GM12891 (cell line): ENCODE results near the gene CLEC18C. TPM values are rescaled to one million over a fixed set of nuclear protein-coding genes. Genes with fewer than 3 reads are reported as not detected.
"Not testable (repeated sequence)": the region's sequence is repeated elsewhere in the genome, so short reads cannot be mapped to it uniquely, and the experiment has no call there.

Source experiments
- DNase-seq: peaks from one replicate; pipeline ENCODE4 v3.0.0; 2011; ENCODE audit warnings: low spot score; ENCODE audit not compliant: insufficient read length
- FAIRE-seq: peaks from 2 replicates; lab custom pipeline; 2011; peaks lifted over from hg19 to GRCh38; lab: Jason Lieb, UNC
- PAX5 ChIP-seq: IDR thresholded peaks from 2 replicates; pipeline ENCODE4 v1.6.1; 2011; ENCODE audit warnings: low read length, moderate library complexity, mild to moderate bottlenecking; ENCODE audit not compliant: insufficient read depth, severe bottlenecking
- POLR2A ChIP-seq: IDR thresholded peaks from 2 replicates; pipeline ENCODE4 v1.6.1; 2011; ENCODE audit warnings: low read depth, low read length, control low read depth
- POLR2AphosphoS5 ChIP-seq: IDR thresholded peaks from 2 replicates; pipeline ENCODE4 v1.6.1; 2011; ENCODE audit warnings: low read depth, low read length, control low read depth
- POU2F2 ChIP-seq: IDR thresholded peaks from 2 replicates; pipeline ENCODE4 v1.6.1; 2011; ENCODE audit warnings: low read depth, mild to moderate bottlenecking, control low read depth, low read length, moderate library complexity
- SPI1 ChIP-seq: IDR thresholded peaks from 2 replicates; pipeline ENCODE4 v1.6.1; 2011; ENCODE audit warnings: low read depth, low read length, control low read depth
- TAF1 ChIP-seq: IDR thresholded peaks from 2 replicates; pipeline ENCODE4 v1.6.1; 2011; ENCODE audit warnings: low read depth, low read length, control low read depth
- polyA plus RNA-seq: library from polyadenylated mRNA; unstranded; fragments of >200 nt; gene quantifications from one replicate; pipeline ENCODE4 v1.2.1, GENCODE V29; 2012; ENCODE audit warnings: low read depth, missing spikeins, inconsistent platforms; ENCODE audit not compliant: missing spikeins

Gene CLEC18C
- 0.09 TPM for polyA plus RNA-seq

- not testable (repeated sequence) for FAIRE-seq
These were observed at the start of gene CLEC18C for GRCh38 chr16:70173212-70173837. CLEC18C (plus strand) TSS chr16:70173787; CDS start chr16:70174279, 492 bp downstream.

GRCh38 chr16:70123822-70124221 lies 49.8 kb upstream of the CLEC18C start:
- DNase-seq, FAIRE-seq: not testable (repeated sequence)

More at GRCh38 chr16:70173212-70173837, at the start of gene CLEC18C:
- not testable (repeated sequence) for DNase-seq

- not testable (repeated sequence) for FAIRE-seq, DNase-seq
These were observed 47.4 kb upstream of the CLEC18C start for GRCh38 chr16:70126226-70126625.

GRCh38 chr16:70127706-70128105 lies 45.9 kb upstream of the CLEC18C start:
- not testable (repeated sequence) for FAIRE-seq, DNase-seq

GRCh38 chr16:70128844-70129243 lies 44.7 kb upstream of the CLEC18C start:
- not testable (repeated sequence) for FAIRE-seq, DNase-seq

GRCh38 chr16:70135796-70136195 lies 37.8 kb upstream of the CLEC18C start:
- DNase-seq, FAIRE-seq: not testable (repeated sequence)

- not testable (repeated sequence) for FAIRE-seq, DNase-seq
These were observed 37.0 kb upstream of the CLEC18C start for GRCh38 chr16:70136595-70136994.

GRCh38 chr16:70142739-70143138 lies 30.8 kb upstream of the CLEC18C start:
- FAIRE-seq, DNase-seq: not testable (repeated sequence)

GRCh38 chr16:70143231-70143895 lies 30.2 kb upstream of the CLEC18C start:
- FAIRE-seq, DNase-seq: not testable (repeated sequence)

GRCh38 chr16:70147853-70148252 lies 25.7 kb upstream of the CLEC18C start:
- FAIRE-seq, DNase-seq: not testable (repeated sequence)

GRCh38 chr16:70148453-70148852 lies 25.1 kb upstream of the CLEC18C start:
- not testable (repeated sequence) for FAIRE-seq, DNase-seq

GRCh38 chr16:70149296-70149695 lies 24.3 kb upstream of the CLEC18C start:
- not testable (repeated sequence) for DNase-seq, FAIRE-seq

GRCh38 chr16:70151391-70151790 lies 22.2 kb upstream of the CLEC18C start:
- DNase-seq (no peak), FAIRE-seq (no peak)
- TF ChIP-seq POLR2AphosphoS5 (no peak), POLR2A (no peak), POU2F2 (no peak), SPI1 (no peak), PAX5 (no peak), TAF1 (no peak)
